ENCODE measurements around the gene CREBBP.

DNA sequence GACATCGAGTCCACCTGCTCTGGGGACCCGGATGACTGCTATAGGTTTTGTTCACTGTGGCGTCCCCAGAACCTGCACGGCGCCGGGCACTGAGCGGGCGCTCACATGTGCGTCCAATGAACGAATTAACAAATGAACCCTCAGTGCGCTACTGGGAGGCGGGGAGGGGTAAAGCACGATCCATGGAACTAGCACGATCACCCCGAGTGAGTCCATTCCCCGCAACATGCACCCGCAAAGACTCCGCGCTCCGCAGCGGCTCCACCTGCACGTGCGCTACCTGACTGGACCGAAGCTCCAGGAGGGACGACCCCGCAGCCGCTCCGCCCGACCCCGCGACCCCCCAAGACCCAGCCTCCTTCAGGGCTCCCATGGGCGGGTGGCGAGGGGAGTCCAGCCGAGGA, 163.7 kb downstream of the CREBBP start:
- TF ChIP-seq POLR2AphosphoS5 (IDR thresholded peaks at IDR 0.05; ENCODE audit: borderline replicate concordance, low read depth, low read length) (no peak), EZH2 (IDR thresholded peaks at IDR 0.05) (no peak)

All from SK-N-MC (cell line).